Mucosa of descending colon (tissue), 3 donors: Measurements from ENCODE around the gene BANP. TPM values are rescaled to one million over a fixed set of nuclear protein-coding genes. Genes with fewer than 3 reads are reported as not detected.
"Not testable (repeated sequence)": the region's sequence is repeated elsewhere in the genome, so short reads cannot be mapped to it uniquely, and the experiment has no call there.

Source experiments
- ATAC-seq: fragments of 200-7000 bp; cut with Tn5 transposase; one replicate; pipeline ENCODE4 v1.9.1; 2020; ENCODE audit warnings: mild to moderate bottlenecking, moderate library complexity
- DNase-seq, 3 donors: peaks; one replicate each; pipeline ENCODE4 v3.0.0-alpha.2; 2020
- H3K36me3 ChIP-seq: fragments of 200-600 bp; one replicate; pipeline ENCODE4 v1.8.0; 2021; ENCODE audit warnings: low read depth, mild to moderate bottlenecking
- H3K4me1 ChIP-seq: fragments of 200-600 bp; one replicate; pipeline ENCODE4 v1.8.0; 2021; ENCODE audit warnings: low read depth, mild to moderate bottlenecking
- H3K4me3 ChIP-seq: fragments of 200-600 bp; one replicate; pipeline ENCODE4 v1.8.0; 2021; ENCODE audit warnings: mild to moderate bottlenecking
- H3K9me3 ChIP-seq: fragments of 200-600 bp; one replicate; pipeline ENCODE4 v1.8.0; 2021; ENCODE audit warnings: mild to moderate bottlenecking
- CTCF ChIP-seq: fragments of 200-600 bp; IDR thresholded peaks from one replicate; pipeline ENCODE4 v1.8.0; 2022; ENCODE audit warnings: antibody characterized with exemption, mild to moderate bottlenecking
- intact Hi-C, 2 donors: fragments of 100-400 bp; cut with DNase I in 1 of 2; cut with micrococcal nuclease in 1 of 2; formaldehyde crosslinking; loops; one replicate each; pipeline versions ENCODE4 v1.11.0 to v1.11.1; 2022; cut with DNase I, micrococcal nuclease
- total RNA-seq, 3 donors: library from RNA; stranded (reverse); fragmentation: NEBNext Ultra II Directional in 2 of 3; extraction: Animal tissue kit (Norgen Biotek cat#: 25700) in 2 of 3; gene quantifications; one replicate each; pipeline versions ENCODE4 v1.2.1 to v1.2.4, GENCODE V29; 2021 to 2023
- donor health status: DM: no; HTN: no; CAD: no; lungs with moderate emphysema.
- donor health status: DM: no; HTN: no; CAD: no.
- donor health status: DM: no; HTN: yes; CAD: no.

Gene BANP
- total RNA-seq, 3 donors from 2014 or later, result 24.4 to 36.0 (median 26.1) TPM

- no peak overlapping the region for H3K4me3 ChIP-seq
- DNase-seq (peak in 1 of 3 donors; percentile 24), ATAC-seq (no peak)
- no peak for TF ChIP-seq CTCF
- H3K4me1 ChIP-seq, result no peaks in the 10 kb centered on the region
- no peaks in the 10 kb centered on the region for H3K36me3 ChIP-seq
- no peaks in the 10 kb centered on the region for H3K9me3 ChIP-seq
- intact Hi-C loops, result no loop called here
Measured at GRCh38 chr16:88035292-88035691, 84.1 kb downstream of the BANP start.

GRCh38 chr16:88035884-88036639 is 84.8 kb downstream of the BANP start:
- ATAC-seq, DNase-seq, H3K36me3 ChIP-seq, H3K9me3 ChIP-seq, H3K4me1 ChIP-seq, H3K4me3 ChIP-seq, intact Hi-C loops: not testable (repeated sequence)

- H3K36me3 ChIP-seq, ATAC-seq, DNase-seq, H3K9me3 ChIP-seq, intact Hi-C loops, H3K4me1 ChIP-seq, H3K4me3 ChIP-seq: not testable (repeated sequence)
Measured at GRCh38 chr16:88036640-88036996, 85.4 kb downstream of the BANP start.

GRCh38 chr16:88037359-88037758 is 86.1 kb downstream of the BANP start:
- H3K36me3 ChIP-seq, ATAC-seq, H3K4me1 ChIP-seq, H3K9me3 ChIP-seq, intact Hi-C loops, DNase-seq, H3K4me3 ChIP-seq: not testable (repeated sequence)

- H3K36me3 ChIP-seq, DNase-seq, H3K9me3 ChIP-seq, H3K4me3 ChIP-seq, ATAC-seq, intact Hi-C loops, H3K4me1 ChIP-seq: not testable (repeated sequence)
Measured at GRCh38 chr16:88037876-88038525, 86.8 kb downstream of the BANP start.

GRCh38 chr16:88038526-88038908 is 87.3 kb downstream of the BANP start:
- H3K4me1 ChIP-seq, H3K4me3 ChIP-seq, ATAC-seq, intact Hi-C loops, H3K9me3 ChIP-seq, H3K36me3 ChIP-seq, DNase-seq: not testable (repeated sequence)

GRCh38 chr16:88039591-88039990 is 88.4 kb downstream of the BANP start:
- no peaks in the 10 kb centered on the region for H3K9me3 ChIP-seq
- DNase-seq, result no peak
- no peak overlapping the region for H3K4me3 ChIP-seq
- no peaks in the 10 kb centered on the region for H3K4me1 ChIP-seq
- no peak for ATAC-seq
- TF ChIP-seq CTCF, result no peak
- intact Hi-C loops, result no loop called here
- no peaks in the 10 kb centered on the region for H3K36me3 ChIP-seq

- DNase-seq, H3K4me1 ChIP-seq, H3K9me3 ChIP-seq, H3K36me3 ChIP-seq, ATAC-seq, H3K4me3 ChIP-seq, intact Hi-C loops: not testable (repeated sequence)
Measured at GRCh38 chr16:88040196-88040876, 89.1 kb downstream of the BANP start.

- H3K4me3 ChIP-seq, H3K9me3 ChIP-seq, H3K36me3 ChIP-seq, DNase-seq, ATAC-seq, intact Hi-C loops, H3K4me1 ChIP-seq: not testable (repeated sequence)
Measured at GRCh38 chr16:88040877-88041244, 89.6 kb downstream of the BANP start.

GRCh38 chr16:88041506-88041905 is 90.3 kb downstream of the BANP start:
- H3K9me3 ChIP-seq, H3K4me1 ChIP-seq, ATAC-seq, intact Hi-C loops, DNase-seq, H3K36me3 ChIP-seq, H3K4me3 ChIP-seq: not testable (repeated sequence)

GRCh38 chr16:88041986-88042562 is 90.8 kb downstream of the BANP start:
- intact Hi-C loops, DNase-seq: not testable (repeated sequence)
- peak; percentile 43 for ATAC-seq

More at GRCh38 chr16:88041986-88042562, 90.8 kb downstream of the BANP start:
- not testable (repeated sequence) for H3K36me3 ChIP-seq, H3K4me1 ChIP-seq, H3K4me3 ChIP-seq, H3K9me3 ChIP-seq
